ENCODE results near the gene B3GAT1.

Gene B3GAT1

GRCh38 chr11:134409552-134410429 lies 2.3 kb downstream of the B3GAT1 start:
- DNase-seq (ENCODE audit: low spot score), result no peak

GRCh38 chr11:134407923-134408322 lies 4.1 kb downstream of the B3GAT1 start:
- no peak for DNase-seq (ENCODE audit: low spot score)

GRCh38 chr11:134407321-134407828 lies 4.7 kb downstream of the B3GAT1 start:
- DNase-seq (ENCODE audit: low spot score), result no peak

- no peak for DNase-seq (ENCODE audit: low spot score)
Measured at GRCh38 chr11:134406264-134407185, 5.5 kb downstream of the B3GAT1 start.

GRCh38 chr11:134405841-134406240 lies 6.2 kb downstream of the B3GAT1 start:
- no peak for DNase-seq (ENCODE audit: low spot score)

GRCh38 chr11:134405436-134405835 lies 6.6 kb downstream of the B3GAT1 start:
- DNase-seq (ENCODE audit: low spot score), result no peak

GRCh38 chr11:134404575-134405341 lies 7.3 kb downstream of the B3GAT1 start:
- DNase-seq (ENCODE audit: low spot score), result no peak

- DNase-seq (ENCODE audit: low spot score), result no peak
Measured at GRCh38 chr11:134402910-134403309, 9.1 kb downstream of the B3GAT1 start.

- no peak for DNase-seq (ENCODE audit: low spot score)
Measured at GRCh38 chr11:134401825-134402809, 9.9 kb downstream of the B3GAT1 start.

GRCh38 chr11:134399996-134400395 lies 12.0 kb downstream of the B3GAT1 start:
- no peak for DNase-seq (ENCODE audit: low spot score)

GRCh38 chr11:134399293-134399654 lies 12.8 kb downstream of the B3GAT1 start:
- no peak for DNase-seq (ENCODE audit: low spot score)

- no peak for DNase-seq (ENCODE audit: low spot score)
Measured at GRCh38 chr11:134398644-134399292, 13.3 kb downstream of the B3GAT1 start.

GRCh38 chr11:134398079-134398444 lies 14.0 kb downstream of the B3GAT1 start:
- no peak for DNase-seq (ENCODE audit: low spot score)

- DNase-seq (ENCODE audit: low spot score), result no peak
Measured at GRCh38 chr11:134397304-134398078, 14.6 kb downstream of the B3GAT1 start.

GRCh38 chr11:134395002-134395401 lies 17.0 kb downstream of the B3GAT1 start:
- DNase-seq (ENCODE audit: low spot score), result no peak

- no peak for DNase-seq (ENCODE audit: low spot score)
Measured at GRCh38 chr11:134394311-134394710, 17.7 kb downstream of the B3GAT1 start.

GRCh38 chr11:134393638-134394037 lies 18.4 kb downstream of the B3GAT1 start:
- no peak for DNase-seq (ENCODE audit: low spot score)

- DNase-seq (ENCODE audit: low spot score), result no peak
Measured at GRCh38 chr11:134392953-134393615, 19.0 kb downstream of the B3GAT1 start.

GRCh38 chr11:134391656-134392055 lies 20.4 kb downstream of the B3GAT1 start:
- DNase-seq (ENCODE audit: low spot score), result no peak

All from germinal center (tissue), 1 donor.